Activated CD8-positive, alpha-beta T cell treated with anti-CD3 and anti-CD28 coated beads for 36 hours (primary cell): Measurements from ENCODE around the gene AP4S1. TPM values are rescaled to one million over a fixed set of nuclear protein-coding genes. Genes with fewer than 3 reads are reported as not detected.

ENCODE experiments used
- ATAC-seq: fragments of 200-7000 bp; cut with Tn5 transposase; one replicate; pipeline ENCODE4 v1.10.0; 2021; ENCODE audit warnings: mild to moderate bottlenecking, moderate library complexity
- CTCF ChIA-PET: fragments of 350-600 bp; sonication (Branson Sonifier 250); formaldehyde crosslinking; loops from one replicate; lab custom pipeline; 2021; ENCODE audit warnings: antibody characterized with exemption; lab: Charles Lee
- POLR2A ChIA-PET: fragments of 350-600 bp; sonication (Branson Sonifier 250); formaldehyde crosslinking; loops from one replicate; lab custom pipeline; 2021; ENCODE audit warnings: antibody characterized with exemption; lab: Charles Lee
- DNase-seq: peaks from one replicate; pipeline ENCODE4 v3.0.0-alpha.2; 2020
- H3K27ac Mint-ChIP-seq: one replicate; pipeline ENCODE4 v1.8.0; 2021; ENCODE audit warnings: mild to moderate bottlenecking, mixed read lengths
- H3K27me3 Mint-ChIP-seq: one replicate; pipeline ENCODE4 v1.8.0; 2021; ENCODE audit warnings: mixed read lengths
- H3K36me3 Mint-ChIP-seq: one replicate; pipeline ENCODE4 v1.8.0; 2021; ENCODE audit warnings: low read depth, mixed read lengths
- H3K4me1 Mint-ChIP-seq: one replicate; pipeline ENCODE4 v1.8.0; 2021; ENCODE audit warnings: low read depth, mixed read lengths
- H3K4me3 Mint-ChIP-seq: one replicate; pipeline ENCODE4 v1.8.0; 2021; ENCODE audit warnings: mild to moderate bottlenecking, moderate library complexity, mixed read lengths
- H3K9me3 Mint-ChIP-seq: one replicate; pipeline ENCODE4 v1.8.0; 2021; ENCODE audit warnings: mixed read lengths
- CTCF ChIP-seq: fragments of 200-600 bp; IDR thresholded peaks from one replicate; pipeline ENCODE4 v1.8.0; 2022; ENCODE audit warnings: antibody characterized with exemption, mild to moderate bottlenecking
- intact Hi-C: fragments of 100-400 bp; cut with micrococcal nuclease; formaldehyde crosslinking; loops from one replicate; pipeline ENCODE4 v1.10.0; 2022
- total RNA-seq, 2 experiments: library from RNA; stranded (reverse); gene quantifications; one replicate each; pipeline ENCODE4 v1.2.3, GENCODE V29; 2021

The AP4S1 gene
- total RNA-seq, 2 experiments from 2014 or later, result 3.6 to 4.0 TPM

- intact Hi-C loops, result no loop called here
- no peaks in the 10 kb centered on the region for H3K9me3 Mint-ChIP-seq
- peaks cover 14% of the 10 kb centered on the region for H3K36me3 Mint-ChIP-seq
- ChIA-PET POLR2A (interaction anchor here (0.6 kb wide), 1 partner anchor 253 kb away, joined by 3 read pairs; no protein-coding TSS in a partner anchor), CTCF (no interaction called here)
- H3K27ac Mint-ChIP-seq, result no peak overlapping the region
- H3K27me3 Mint-ChIP-seq, result no peaks in the 10 kb centered on the region
- no peak overlapping the region for H3K4me3 Mint-ChIP-seq
- ATAC-seq (no peak), DNase-seq (no peak)
- TF ChIP-seq CTCF, result no peak
- H3K4me1 Mint-ChIP-seq, result peaks cover 2% of the 10 kb centered on the region
Measured at GRCh38 chr14:31096255-31096654, 70.8 kb downstream of the AP4S1 start.

- TF ChIP-seq CTCF, result no peak
- ATAC-seq (no peak), DNase-seq (no peak)
- Mint-ChIP-seq H3K9me3 (no peaks in the 10 kb centered on the region), H3K27ac (no peak overlapping the region), H3K4me3 (no peak overlapping the region), H3K36me3 (peaks cover 21% of the 10 kb centered on the region), H3K4me1 (peaks cover 2% of the 10 kb centered on the region), H3K27me3 (no peaks in the 10 kb centered on the region)
- intact Hi-C loops, result no loop called here
- CTCF ChIA-PET, result no interaction called here
- POLR2A ChIA-PET, result interaction anchor here (0.6 to 1.8 kb wide), 2 partner anchors 30 to 252 kb away, joined by 3 to 5 read pairs; no protein-coding TSS in a partner anchor
Measured at GRCh38 chr14:31097081-31097480, 71.6 kb downstream of the AP4S1 start.

- TF ChIP-seq CTCF, result no peak
- Mint-ChIP-seq H3K36me3 (peaks cover 47% of the 10 kb centered on the region), H3K4me1 (peaks cover 4% of the 10 kb centered on the region), H3K9me3 (no peaks in the 10 kb centered on the region), H3K4me3 (no peak overlapping the region), H3K27me3 (no peaks in the 10 kb centered on the region), H3K27ac (no peak overlapping the region)
- ChIA-PET CTCF (interaction anchor here (1.1 to 1.9 kb wide), 3 partner anchors 29 to 233 kb away, joined by 3 to 4 read pairs (median 3); partner anchors contain the start of gene COCH), POLR2A (no interaction called here)
- DNase-seq, result no peak
- peak; percentile 67 for ATAC-seq
- intact Hi-C loops, result no loop called here
Measured at GRCh38 chr14:31106768-31107167, 81.3 kb downstream of the AP4S1 start.

GRCh38 chr14:31109257-31109656, 83.8 kb downstream of the AP4S1 start:
- TF ChIP-seq CTCF, result no peak
- H3K27ac Mint-ChIP-seq, result no peak overlapping the region
- peaks cover 41% of the 10 kb centered on the region for H3K36me3 Mint-ChIP-seq

GRCh38 chr14:31110872-31111271, 85.4 kb downstream of the AP4S1 start:
- peaks cover 4% of the 10 kb centered on the region for H3K4me1 Mint-ChIP-seq
- ATAC-seq, result no peak
- no peaks in the 10 kb centered on the region for H3K27me3 Mint-ChIP-seq
- H3K4me3 Mint-ChIP-seq, result no peak overlapping the region
- CTCF ChIA-PET, result no interaction called here
- no peak for DNase-seq
- intact Hi-C loops, result no loop called here
- peaks cover 30% of the 10 kb centered on the region for H3K36me3 Mint-ChIP-seq
- no peak overlapping the region for H3K27ac Mint-ChIP-seq
- H3K9me3 Mint-ChIP-seq, result no peaks in the 10 kb centered on the region
- POLR2A ChIA-PET, result interaction anchor here (0.8 kb wide), 1 partner anchor 108 kb away, joined by 3 read pairs; no protein-coding TSS in a partner anchor
- TF ChIP-seq CTCF, result no peak

More at GRCh38 chr14:31109257-31109656, 83.8 kb downstream of the AP4S1 start:
- intact Hi-C loops, result no loop called here
- POLR2A ChIA-PET, result interaction anchor here (1.2 kb wide), 2 partner anchors 15 to 20 kb away, joined by 3 read pairs; no protein-coding TSS in a partner anchor
- no peaks in the 10 kb centered on the region for H3K9me3 Mint-ChIP-seq
- H3K27me3 Mint-ChIP-seq, result no peaks in the 10 kb centered on the region
- H3K4me1 Mint-ChIP-seq, result peaks cover 4% of the 10 kb centered on the region
- no peak for ATAC-seq
- CTCF ChIA-PET, result interaction anchor here (1.3 kb wide), 1 partner anchor 9 kb away, joined by 7 read pairs; no protein-coding TSS in a partner anchor
- H3K4me3 Mint-ChIP-seq, result no peak overlapping the region
- no peak for DNase-seq
